Stimulated activated naive CD8-positive, alpha-beta T cell treated with anti-CD3 and anti-CD28 coated beads, Interleukin-15, Interleukin-2, amounts not matched to agents 100 U/mL and 50 U/mL, for 24 hours (primary cell): ENCODE measurements around the gene LRPPRC.

Experiments
- ATAC-seq: fragments of 150-1000 bp; cut with Tn5 transposase; one replicate; pipeline ENCODE4 v1.10.0; 2021
- DNase-seq: peaks from one replicate; pipeline ENCODE4 v3.0.0; 2021

Gene LRPPRC

GRCh38 chr2:43906448-43907109, 89.2 kb downstream of the LRPPRC start:
- ATAC-seq (no peak), DNase-seq (no peak)

GRCh38 chr2:43905871-43906270, 89.9 kb downstream of the LRPPRC start:
- no peak for DNase-seq
- no peak for ATAC-seq

GRCh38 chr2:43905371-43905803, 90.4 kb downstream of the LRPPRC start:
- ATAC-seq (peak; percentile 75), DNase-seq (no peak)

GRCh38 chr2:43899589-43899988, 96.2 kb downstream of the LRPPRC start:
- ATAC-seq (no peak), DNase-seq (no peak)

- no peak for ATAC-seq
- no peak for DNase-seq
Measured at GRCh38 chr2:43898838-43899346, 96.9 kb downstream of the LRPPRC start.

- DNase-seq, result no peak
- ATAC-seq, result no peak
Measured at GRCh38 chr2:43898134-43898837, 97.5 kb downstream of the LRPPRC start.

GRCh38 chr2:43897492-43897891, 98.3 kb downstream of the LRPPRC start:
- ATAC-seq, result no peak
- DNase-seq, result no peak

GRCh38 chr2:43896906-43897305, 98.9 kb downstream of the LRPPRC start:
- ATAC-seq, result no peak
- DNase-seq, result no peak

- ATAC-seq (no peak), DNase-seq (no peak)
Measured at GRCh38 chr2:43894743-43895142, 101.0 kb downstream of the LRPPRC start.

GRCh38 chr2:43890855-43891254, 104.9 kb downstream of the LRPPRC start:
- ATAC-seq (no peak), DNase-seq (no peak)

GRCh38 chr2:43889416-43889815, 106.4 kb downstream of the LRPPRC start:
- ATAC-seq, result no peak
- DNase-seq, result no peak

- DNase-seq, result no peak
Measured at GRCh38 chr2:43887176-43887575, 108.6 kb downstream of the LRPPRC start.

GRCh38 chr2:43885132-43885632, 110.6 kb downstream of the LRPPRC start:
- no peak for DNase-seq
- ATAC-seq, result no peak

More at GRCh38 chr2:43887176-43887575, 108.6 kb downstream of the LRPPRC start:
- ATAC-seq, result no peak

GRCh38 chr2:43884689-43885088, 111.1 kb downstream of the LRPPRC start:
- DNase-seq (no peak), ATAC-seq (no peak)

GRCh38 chr2:43882312-43882711, 113.5 kb downstream of the LRPPRC start:
- DNase-seq (no peak), ATAC-seq (no peak)

- ATAC-seq (no peak), DNase-seq (no peak)
Measured at GRCh38 chr2:43880952-43881351, 114.8 kb downstream of the LRPPRC start.

GRCh38 chr2:43880471-43880870, 115.3 kb downstream of the LRPPRC start:
- ATAC-seq, result no peak
- DNase-seq, result no peak

GRCh38 chr2:43879261-43879660, 116.5 kb downstream of the LRPPRC start:
- ATAC-seq, result no peak
- DNase-seq, result no peak

GRCh38 chr2:43877782-43878464, 117.9 kb downstream of the LRPPRC start:
- peak; percentile 77 for DNase-seq
- peak; percentile 81 for ATAC-seq

GRCh38 chr2:43874776-43875451, 120.9 kb downstream of the LRPPRC start:
- no peak for DNase-seq
- ATAC-seq, result no peak

- DNase-seq (no peak), ATAC-seq (no peak)
Measured at GRCh38 chr2:43872151-43872550, 123.6 kb downstream of the LRPPRC start.

GRCh38 chr2:43855292-43855691, 140.5 kb downstream of the LRPPRC start:
- DNase-seq, result no peak
- no peak for ATAC-seq
